ENCODE data around the gene RABL3. TPM values are rescaled to one million over a fixed set of nuclear protein-coding genes. Genes with fewer than 3 reads are reported as not detected.

Gene RABL3
- total RNA-seq, 4 donors from 2014 or later = 19.8 to 31.8 (median 26.6) TPM

DNA sequence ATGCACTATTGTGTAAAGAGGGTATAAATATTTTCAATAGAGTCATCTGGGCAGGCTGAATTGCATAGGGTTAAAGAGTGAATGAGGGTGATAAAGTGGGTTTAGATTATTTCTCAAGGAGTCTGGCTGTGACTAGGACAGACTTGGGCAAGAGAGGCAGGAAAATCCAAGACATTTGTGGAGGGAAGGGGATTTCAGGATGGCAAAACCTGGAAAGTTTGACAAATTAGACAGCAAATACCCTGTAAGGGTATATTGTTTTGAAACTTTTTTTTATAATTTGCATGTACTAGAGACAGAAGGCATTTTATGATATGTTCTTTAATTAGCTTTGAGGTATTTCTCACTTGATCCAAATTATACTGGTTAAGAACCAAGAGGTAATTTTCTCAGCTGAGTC is 77.4 kb downstream of the RABL3 start:
- TF ChIP-seq, protein P1, sequence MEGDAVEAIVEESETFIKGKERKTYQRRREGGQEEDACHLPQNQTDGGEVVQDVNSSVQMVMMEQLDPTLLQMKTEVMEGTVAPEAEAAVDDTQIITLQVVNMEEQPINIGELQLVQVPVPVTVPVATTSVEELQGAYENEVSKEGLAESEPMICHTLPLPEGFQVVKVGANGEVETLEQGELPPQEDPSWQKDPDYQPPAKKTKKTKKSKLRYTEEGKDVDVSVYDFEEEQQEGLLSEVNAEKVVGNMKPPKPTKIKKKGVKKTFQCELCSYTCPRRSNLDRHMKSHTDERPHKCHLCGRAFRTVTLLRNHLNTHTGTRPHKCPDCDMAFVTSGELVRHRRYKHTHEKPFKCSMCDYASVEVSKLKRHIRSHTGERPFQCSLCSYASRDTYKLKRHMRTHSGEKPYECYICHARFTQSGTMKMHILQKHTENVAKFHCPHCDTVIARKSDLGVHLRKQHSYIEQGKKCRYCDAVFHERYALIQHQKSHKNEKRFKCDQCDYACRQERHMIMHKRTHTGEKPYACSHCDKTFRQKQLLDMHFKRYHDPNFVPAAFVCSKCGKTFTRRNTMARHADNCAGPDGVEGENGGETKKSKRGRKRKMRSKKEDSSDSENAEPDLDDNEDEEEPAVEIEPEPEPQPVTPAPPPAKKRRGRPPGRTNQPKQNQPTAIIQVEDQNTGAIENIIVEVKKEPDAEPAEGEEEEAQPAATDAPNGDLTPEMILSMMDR (IDR thresholded peaks at IDR 0.05; ENCODE audit: low read depth) = no peak

DNA sequence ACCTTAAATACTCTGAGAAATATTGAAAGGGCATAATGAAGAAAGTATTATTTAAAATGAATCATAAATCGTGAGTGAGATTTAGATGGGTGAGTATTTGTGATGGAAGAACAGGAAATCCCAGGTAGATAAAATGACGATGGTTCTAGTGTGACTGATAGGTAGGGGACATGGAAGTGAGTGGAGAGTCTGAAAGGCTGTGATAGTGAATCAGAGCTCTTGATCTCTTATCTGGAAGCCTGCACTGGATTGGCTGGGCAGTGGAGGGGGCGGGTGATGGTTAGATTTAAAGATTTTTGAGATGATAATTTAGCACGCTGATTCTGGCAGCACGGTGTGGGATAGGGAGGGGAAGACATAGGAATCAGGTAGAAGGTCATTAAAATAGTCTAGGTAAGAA is 80.4 kb downstream of the RABL3 start:
- TF ChIP-seq, protein P1 (IDR thresholded peaks at IDR 0.05; ENCODE audit: low read depth) = no peak

- TF ChIP-seq, protein P1 (IDR thresholded peaks at IDR 0.05; ENCODE audit: low read depth) = no peak
Measured at GRCh38 chr3:120661106-120661905, 81.0 kb downstream of the RABL3 start.

DNA sequence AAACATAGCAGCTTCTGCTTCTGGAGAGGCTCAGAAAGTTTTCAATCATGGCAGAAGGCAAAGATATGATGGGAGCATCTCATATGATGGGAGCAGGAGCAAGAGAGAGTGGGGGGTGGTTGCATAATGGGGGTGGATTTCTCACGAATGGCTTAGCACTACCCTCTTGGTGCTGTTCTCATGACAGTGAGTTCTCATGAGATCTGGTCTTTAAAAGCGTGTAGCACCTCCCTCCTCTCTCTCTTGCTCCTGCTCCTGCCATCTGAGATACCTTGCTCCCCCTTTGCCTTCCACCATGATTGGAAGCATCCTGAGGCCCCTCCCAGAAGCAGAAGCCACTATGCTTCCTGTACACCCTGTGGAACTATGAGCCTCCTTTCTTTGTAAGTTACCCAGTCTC is 82.5 kb downstream of the RABL3 start:
- TF ChIP-seq, protein P1 (IDR thresholded peaks at IDR 0.05; ENCODE audit: low read depth) = no peak

DNA sequence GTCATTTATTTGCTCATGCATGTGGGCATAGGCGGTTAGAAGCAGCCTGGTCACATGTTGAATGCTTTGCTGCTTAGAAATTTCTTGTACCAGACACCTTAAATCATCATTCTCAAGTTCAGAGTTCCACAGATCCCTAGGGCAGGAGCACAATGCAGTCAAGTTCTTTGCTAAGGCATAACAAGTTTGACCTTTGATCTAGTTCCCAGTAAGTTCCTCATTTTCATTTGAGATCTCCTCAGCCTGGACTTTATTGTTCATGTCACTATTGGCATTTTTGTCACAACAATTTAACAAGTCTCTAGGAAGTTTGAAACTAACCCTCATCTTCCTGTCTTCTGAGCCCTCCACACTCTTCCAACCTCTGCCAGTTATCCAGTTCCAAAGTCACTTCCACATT is 83.0 kb downstream of the RABL3 start:
- TF ChIP-seq, protein P1 (IDR thresholded peaks at IDR 0.05; ENCODE audit: low read depth) = no peak

DNA sequence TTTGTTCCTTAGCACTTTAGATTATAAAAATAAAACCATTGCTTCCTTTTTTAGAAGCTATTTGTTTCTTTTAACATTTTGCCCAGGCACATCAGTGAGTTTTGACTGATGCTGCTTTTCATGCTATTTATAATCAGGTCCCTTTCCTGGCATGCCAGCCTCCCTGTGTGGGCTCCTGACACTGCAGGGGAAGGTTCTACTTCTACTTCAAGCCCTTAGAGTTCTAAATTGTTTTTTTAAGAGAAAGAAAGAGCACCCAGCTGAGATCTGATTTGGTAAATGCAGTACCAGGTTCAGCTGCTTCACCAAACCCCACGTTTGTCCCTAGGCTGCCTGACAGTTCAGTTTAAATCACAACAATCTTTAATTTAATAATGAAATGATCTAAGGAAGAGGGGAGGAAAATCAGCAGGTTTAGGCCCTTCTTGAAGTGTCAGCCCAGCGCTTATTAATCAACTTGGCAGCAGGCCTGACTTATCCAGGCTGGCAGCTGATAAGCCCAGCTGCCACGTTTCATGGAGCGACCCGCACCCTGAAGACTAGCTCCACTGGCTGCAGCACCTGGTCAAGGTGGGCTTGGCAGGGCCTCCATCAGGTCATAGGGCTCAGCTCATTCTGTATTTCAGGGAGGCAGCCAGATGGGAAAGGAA is 89.3 kb downstream of the RABL3 start:
- TF ChIP-seq, protein P1 (IDR thresholded peaks at IDR 0.05; ENCODE audit: low read depth) = no peak

DNA sequence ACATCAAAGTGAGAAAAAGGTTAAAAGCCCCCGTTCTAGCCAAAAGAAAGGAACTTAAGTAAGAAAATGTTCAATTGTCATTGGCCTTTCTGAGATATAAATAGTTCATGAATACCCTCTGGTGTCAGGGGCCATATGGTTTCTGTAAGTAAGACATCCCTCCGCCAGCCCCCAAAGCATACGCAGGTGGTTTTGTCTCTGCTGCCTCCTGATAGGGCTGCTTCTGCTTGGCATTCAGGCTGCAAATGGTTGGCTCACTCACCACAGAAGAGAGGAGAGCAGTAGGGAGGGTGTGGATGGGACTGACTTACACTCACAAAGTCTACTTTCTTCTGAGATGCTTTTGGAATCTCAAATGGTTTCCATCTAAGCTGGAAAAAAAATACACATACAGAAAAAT is 90.0 kb downstream of the RABL3 start:
- TF ChIP-seq, protein P1 (IDR thresholded peaks at IDR 0.05; ENCODE audit: low read depth) = no peak
